COR-L47 (cell line): ENCODE results near the gene TET1.
"Not testable (repeated sequence)": the region's sequence is repeated elsewhere in the genome, so short reads cannot be mapped to it uniquely, and the experiment has no call there.

ENCODE experiments used
- DNase-seq: peaks from one replicate; lab custom pipeline; 2025; lab: John Stamatoyannopoulos, UW

The TET1 gene

GRCh38 chr10:68564712-68565111 lies 4.6 kb downstream of the TET1 start:
- DNase-seq, result no peak

DNA sequence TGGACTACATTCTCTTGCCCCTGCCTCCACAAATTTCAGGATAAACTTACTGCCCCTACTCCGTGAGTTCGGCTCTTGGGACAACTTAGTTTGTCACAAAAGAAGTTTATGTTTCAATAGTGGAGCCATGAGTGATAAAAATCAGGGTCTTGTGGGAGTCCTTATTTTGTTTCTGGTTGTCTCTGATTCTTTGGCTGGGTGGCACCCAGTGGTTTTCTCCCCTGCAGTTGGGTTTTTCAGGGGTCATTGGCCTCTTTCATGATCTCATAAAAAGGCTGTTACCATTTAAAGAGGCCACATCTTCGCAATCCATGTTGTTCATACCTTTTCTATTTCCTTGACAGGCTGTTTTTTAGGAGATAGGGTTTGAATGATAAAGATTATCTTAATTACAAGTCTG lies 5.5 kb downstream of the TET1 start:
- DNase-seq, result no peak

DNA sequence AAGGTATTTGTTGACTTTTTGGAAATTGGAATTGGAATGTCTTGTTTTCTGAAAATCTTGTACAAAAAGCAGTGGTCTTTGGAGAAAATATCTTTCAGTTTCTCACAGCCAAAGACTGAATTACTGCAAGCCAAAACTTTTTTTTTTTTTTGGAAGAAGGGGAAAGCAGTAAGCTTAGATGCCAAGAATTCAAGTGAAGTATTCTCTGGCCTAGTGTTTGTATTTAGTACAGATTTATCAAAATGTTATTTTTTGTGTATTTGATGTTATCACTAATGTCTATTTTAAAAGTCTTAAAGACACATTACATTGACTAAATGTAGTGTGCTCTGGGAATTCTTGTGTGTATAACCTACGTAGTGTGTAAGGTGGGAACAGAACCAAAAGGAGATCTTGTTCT lies 6.2 kb downstream of the TET1 start:
- DNase-seq, result no peak

DNA sequence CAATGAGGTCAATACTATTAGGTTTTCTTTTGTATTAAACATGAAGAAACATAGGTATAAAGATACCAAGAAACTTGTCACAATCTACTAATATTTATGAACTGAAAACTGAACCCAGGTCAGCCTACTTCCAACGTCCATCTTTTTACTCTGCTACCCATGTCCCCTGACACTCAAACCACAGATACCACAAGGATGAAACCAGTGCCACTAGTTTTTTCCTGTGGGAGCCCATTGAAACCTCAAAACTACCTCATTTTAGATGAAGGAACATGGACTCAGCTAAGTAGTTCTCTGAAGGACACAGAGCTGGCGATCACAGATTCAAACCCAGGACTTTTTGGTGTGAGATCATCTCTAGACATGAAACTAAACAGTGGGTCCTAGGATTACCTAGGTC lies 6.8 kb downstream of the TET1 start:
- no peak for DNase-seq

DNA sequence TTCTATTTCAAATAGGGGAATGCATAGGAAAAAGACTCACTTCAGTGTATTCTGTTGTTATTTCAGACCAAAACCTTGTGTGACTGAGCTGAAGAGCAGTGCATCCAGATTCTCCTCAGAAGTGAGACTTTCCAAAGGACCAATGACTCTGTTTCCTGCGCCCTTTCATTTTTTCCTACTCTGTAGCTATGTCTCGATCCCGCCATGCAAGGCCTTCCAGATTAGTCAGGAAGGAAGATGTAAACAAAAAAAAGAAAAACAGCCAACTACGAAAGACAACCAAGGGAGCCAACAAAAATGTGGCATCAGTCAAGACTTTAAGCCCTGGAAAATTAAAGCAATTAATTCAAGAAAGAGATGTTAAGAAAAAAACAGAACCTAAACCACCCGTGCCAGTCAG lies 12.0 kb downstream of the TET1 start:
- no peak for DNase-seq

DNA sequence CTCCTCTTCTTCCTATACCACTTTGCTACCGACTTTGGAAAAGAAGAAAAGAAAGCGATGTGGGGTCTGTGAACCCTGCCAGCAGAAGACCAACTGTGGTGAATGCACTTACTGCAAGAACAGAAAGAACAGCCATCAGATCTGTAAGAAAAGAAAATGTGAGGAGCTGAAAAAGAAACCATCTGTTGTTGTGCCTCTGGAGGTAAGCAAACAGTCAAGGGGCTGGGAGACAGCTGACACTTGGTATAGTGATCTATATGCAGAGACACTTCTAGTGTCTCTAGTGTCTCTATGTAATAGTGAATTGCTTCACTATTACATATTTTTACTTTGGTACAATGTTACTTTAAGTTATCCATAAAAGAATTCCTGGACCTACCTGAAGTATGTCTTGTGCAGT lies 13.9 kb downstream of the TET1 start:
- no peak for DNase-seq

GRCh38 chr10:68576118-68576517 lies 16.0 kb downstream of the TET1 start:
- no peak for DNase-seq

- DNase-seq, result no peak
These were observed 18.8 kb downstream of the TET1 start for GRCh38 chr10:68578974-68579373.

GRCh38 chr10:68584187-68584586 lies 24.1 kb downstream of the TET1 start:
- not testable (repeated sequence) for DNase-seq

- DNase-seq, result no peak
These were observed 26.6 kb downstream of the TET1 start for GRCh38 chr10:68586606-68587305.

- no peak for DNase-seq
These were observed 34.3 kb downstream of the TET1 start for GRCh38 chr10:68594405-68594804.

DNA sequence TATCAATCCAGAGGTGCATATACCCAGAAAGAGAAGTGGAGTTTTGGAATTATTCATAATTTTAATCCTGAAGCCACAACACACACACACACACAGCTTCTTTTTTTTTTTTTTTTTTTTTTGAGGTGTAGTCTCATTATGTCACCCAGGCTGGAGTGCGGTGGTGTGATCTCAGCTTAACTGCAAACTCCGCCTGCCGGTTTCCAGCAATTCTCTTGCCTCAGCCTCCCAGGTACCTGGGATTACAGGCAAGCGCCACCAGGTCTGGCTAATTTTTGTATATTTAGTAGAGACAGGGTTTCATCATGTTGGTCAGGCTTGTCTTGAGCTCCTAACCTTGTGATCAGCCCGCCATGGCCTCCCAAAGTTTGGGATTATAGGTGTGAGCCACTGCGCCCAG lies 35.4 kb downstream of the TET1 start:
- no peak for DNase-seq

DNA sequence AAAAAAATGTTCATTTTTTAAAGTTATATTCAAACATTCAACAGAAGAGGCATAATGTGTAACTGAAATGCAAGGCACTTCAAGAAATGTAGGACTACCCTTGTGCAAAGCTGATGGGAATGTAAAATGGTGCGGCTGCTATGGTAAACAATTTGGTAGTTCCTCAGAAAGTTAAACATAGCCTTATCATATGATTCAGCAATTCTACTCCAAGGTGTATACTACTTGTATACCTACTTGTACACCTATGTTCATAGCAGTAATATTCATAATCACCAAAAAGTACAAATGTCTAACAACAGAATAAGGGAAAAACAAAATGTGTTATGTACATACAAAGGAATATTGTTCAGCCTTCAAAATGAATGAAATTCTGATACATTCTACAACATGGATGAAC lies 37.3 kb downstream of the TET1 start:
- DNase-seq, result no peak

DNA sequence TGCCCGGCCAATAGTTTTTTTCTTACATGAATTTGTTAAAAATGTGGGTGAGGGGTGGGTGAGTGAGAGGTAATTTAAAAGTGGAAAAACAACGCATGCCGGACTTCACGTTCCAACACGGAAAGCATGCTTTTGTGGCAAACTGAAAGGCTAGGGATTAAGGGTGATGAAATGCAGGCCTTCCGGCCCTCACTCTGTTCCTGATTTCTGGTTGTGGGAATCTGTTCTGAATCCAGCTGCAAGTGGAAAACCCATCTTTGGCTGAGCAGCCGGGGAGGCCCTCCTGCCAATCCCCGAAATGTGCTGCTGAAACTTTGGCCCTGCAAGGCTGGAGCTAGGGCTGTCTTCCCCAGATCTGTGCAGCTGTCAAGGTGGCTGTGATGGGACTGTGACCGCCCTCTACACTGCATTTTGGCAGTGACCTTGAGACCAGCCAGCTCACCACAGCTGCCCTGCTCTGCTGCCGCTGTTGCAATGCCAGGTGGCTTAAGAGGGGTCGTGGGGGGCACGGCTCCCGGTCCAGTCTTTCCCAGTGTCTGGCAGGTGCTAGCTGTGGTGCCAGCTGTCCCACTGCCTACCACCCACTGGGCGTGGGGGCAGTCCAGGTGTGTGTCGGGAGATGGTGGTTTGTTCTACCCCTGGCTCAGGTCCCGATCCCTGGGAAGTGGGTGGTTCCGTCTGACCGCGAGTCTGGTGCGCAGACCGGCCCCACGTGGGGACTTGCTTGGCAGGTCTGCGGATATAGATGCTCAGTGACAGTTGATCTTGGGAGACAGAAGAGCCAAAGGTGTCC lies 39.0 kb downstream of the TET1 start:
- DNase-seq, result peak; percentile 73

GRCh38 chr10:68599771-68600040 lies 39.6 kb downstream of the TET1 start:
- no peak for DNase-seq

- peak; percentile 82 for DNase-seq
These were observed 40.1 kb downstream of the TET1 start for GRCh38 chr10:68600041-68600778.

- DNase-seq, result no peak
These were observed 41.5 kb downstream of the TET1 start for GRCh38 chr10:68601501-68602265.

DNA sequence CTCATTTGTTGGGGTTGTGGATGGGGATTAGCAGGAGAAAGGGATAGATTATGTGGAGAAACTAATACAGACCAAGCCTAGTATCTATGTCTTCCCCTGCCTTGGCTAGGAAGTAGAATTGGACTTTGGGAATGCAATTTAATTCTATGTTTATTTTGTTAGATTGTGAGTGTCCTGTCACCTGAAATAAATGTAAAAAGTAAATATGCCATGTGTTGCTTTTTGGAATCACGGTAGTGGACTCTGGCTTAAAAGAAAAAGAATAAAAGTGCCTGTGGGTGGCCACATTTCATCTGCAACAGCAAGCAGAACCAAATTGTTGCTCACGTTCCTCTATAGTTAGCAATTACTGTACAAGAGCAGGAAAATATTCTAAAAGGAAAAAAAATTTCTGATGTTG lies 42.3 kb downstream of the TET1 start:
- no peak for DNase-seq

DNA sequence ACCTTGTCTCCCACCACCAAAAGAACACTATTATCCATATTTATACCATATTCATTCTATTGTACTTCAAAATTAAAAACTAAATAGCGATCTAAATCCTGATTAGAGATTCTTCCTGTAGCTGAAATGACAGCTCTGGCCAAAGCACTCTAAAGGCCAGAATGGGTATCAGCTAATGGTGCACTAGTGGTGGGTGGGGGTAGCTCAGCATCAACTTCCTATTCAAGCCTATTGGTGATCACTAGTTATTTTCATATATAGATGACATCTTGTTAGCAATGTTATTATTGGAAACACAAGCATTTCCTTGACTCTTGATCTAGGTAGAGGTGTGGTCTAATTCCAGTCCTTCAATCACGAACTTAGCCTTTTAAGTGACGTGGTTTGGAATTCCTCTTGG lies 43.6 kb downstream of the TET1 start:
- DNase-seq, result no peak

- no peak for DNase-seq
These were observed 44.3 kb downstream of the TET1 start for GRCh38 chr10:68604441-68604840.

- DNase-seq, result no peak
These were observed 46.8 kb downstream of the TET1 start for GRCh38 chr10:68606918-68607317.

DNA sequence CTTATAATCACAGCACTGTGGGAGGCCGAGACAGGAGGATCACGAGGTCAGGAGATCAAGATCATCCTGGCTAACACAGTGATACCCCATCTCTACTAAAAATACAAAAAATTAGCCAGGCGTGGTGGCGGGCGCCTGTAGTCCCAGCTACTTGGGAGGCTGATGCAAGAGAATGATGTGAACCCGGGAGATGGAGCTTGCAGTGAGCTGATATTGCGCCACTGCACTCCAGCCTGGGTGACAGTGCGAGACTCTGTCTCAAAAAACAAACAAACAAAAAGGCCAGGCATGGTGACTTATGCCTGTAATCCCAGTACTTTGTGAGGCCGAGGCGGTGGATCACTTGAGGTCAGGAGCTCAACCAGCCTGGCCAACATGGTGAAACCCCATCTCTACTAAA lies 49.9 kb downstream of the TET1 start:
- DNase-seq, result not testable (repeated sequence)

DNA sequence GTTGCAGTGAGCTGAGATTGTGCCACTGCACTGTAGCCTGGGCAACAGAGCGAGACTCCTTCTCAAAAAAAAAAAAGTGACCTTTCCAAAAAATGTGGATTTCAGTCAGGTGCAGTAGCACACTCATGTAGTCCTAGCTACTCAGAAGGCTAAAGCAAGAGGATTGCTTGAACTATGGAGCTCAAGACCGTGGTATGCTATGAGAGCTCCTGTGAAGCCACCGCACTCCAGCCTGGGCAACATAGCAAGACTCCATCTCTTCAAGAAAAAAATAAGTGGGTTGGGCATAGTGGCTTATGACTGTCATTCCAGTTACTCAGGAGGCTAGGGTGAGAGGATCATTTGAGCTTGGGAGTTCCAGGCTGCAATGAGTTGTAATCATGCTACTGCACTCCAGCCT lies 51.1 kb downstream of the TET1 start:
- no peak for DNase-seq
